Measurements from ENCODE around the gene PKNOX2.
A peak's percentile ranks its signal among the peaks of the same experiment; 100 is the strongest.

PKNOX2 gene

GRCh38 chr11:125364121-125364826 is 199.7 kb downstream of the PKNOX2 start:
- Histone ChIP-seq H3K9me3 (replicated peaks; ENCODE audit: low read length) (no peaks in the 10 kb centered on the region), H3K4me1 (ENCODE audit: control insufficient read depth, insufficient read depth, low read length) (peaks cover 25% of the 10 kb centered on the region), H3K4me3 (ENCODE audit: low read length) (no peak overlapping the region), H3K36me3 (ENCODE audit: insufficient read depth, low read length) (no peaks in the 10 kb centered on the region), H3K27me3 (ENCODE audit: control insufficient read depth, insufficient read depth, low read length) (no peaks in the 10 kb centered on the region), H3K4me2 (ENCODE audit: low read length) (peak overlapping the region; percentile 57), H3K9ac (ENCODE audit: low read depth, low read length) (peak overlapping the region; percentile 39)

GRCh38 chr11:125365196-125365931 is 200.8 kb downstream of the PKNOX2 start:
- Histone ChIP-seq H3K4me3 (ENCODE audit: low read length) (no peak overlapping the region), H3K9ac (ENCODE audit: low read depth, low read length) (no peak overlapping the region), H3K4me1 (ENCODE audit: control insufficient read depth, insufficient read depth, low read length) (peaks cover 25% of the 10 kb centered on the region), H3K4me2 (ENCODE audit: low read length) (no peak overlapping the region), H3K36me3 (ENCODE audit: insufficient read depth, low read length) (peaks cover 3% of the 10 kb centered on the region), H3K9me3 (replicated peaks; ENCODE audit: low read length) (no peaks in the 10 kb centered on the region), H3K27me3 (ENCODE audit: control insufficient read depth, insufficient read depth, low read length) (no peaks in the 10 kb centered on the region)

GRCh38 chr11:125367710-125368109 is 203.2 kb downstream of the PKNOX2 start:
- H3K27me3 ChIP-seq (ENCODE audit: control insufficient read depth, insufficient read depth, low read length), result peaks cover 5% of the 10 kb centered on the region
- no peak overlapping the region for H3K9ac ChIP-seq (ENCODE audit: low read depth, low read length)
- H3K4me3 ChIP-seq (ENCODE audit: low read length), result no peak overlapping the region
- no peaks in the 10 kb centered on the region for H3K9me3 ChIP-seq (replicated peaks; ENCODE audit: low read length)
- H3K4me2 ChIP-seq (ENCODE audit: low read length), result no peak overlapping the region
- peaks cover 3% of the 10 kb centered on the region for H3K36me3 ChIP-seq (ENCODE audit: insufficient read depth, low read length)
- peaks cover 25% of the 10 kb centered on the region for H3K4me1 ChIP-seq (ENCODE audit: control insufficient read depth, insufficient read depth, low read length)

GRCh38 chr11:125368757-125369156 is 204.2 kb downstream of the PKNOX2 start:
- H3K4me3 ChIP-seq (ENCODE audit: low read length), result no peak overlapping the region
- H3K36me3 ChIP-seq (ENCODE audit: insufficient read depth, low read length), result peaks cover 3% of the 10 kb centered on the region
- no peaks in the 10 kb centered on the region for H3K9me3 ChIP-seq (replicated peaks; ENCODE audit: low read length)
- H3K27me3 ChIP-seq (ENCODE audit: control insufficient read depth, insufficient read depth, low read length), result peaks cover 5% of the 10 kb centered on the region
- H3K9ac ChIP-seq (ENCODE audit: low read depth, low read length), result no peak overlapping the region
- H3K4me1 ChIP-seq (ENCODE audit: control insufficient read depth, insufficient read depth, low read length), result peaks cover 26% of the 10 kb centered on the region
- H3K4me2 ChIP-seq (ENCODE audit: low read length), result no peak overlapping the region

GRCh38 chr11:125369808-125370207 is 205.3 kb downstream of the PKNOX2 start:
- H3K9ac ChIP-seq (ENCODE audit: low read depth, low read length), result no peak overlapping the region
- H3K36me3 ChIP-seq (ENCODE audit: insufficient read depth, low read length), result peaks cover 3% of the 10 kb centered on the region
- no peak overlapping the region for H3K4me3 ChIP-seq (ENCODE audit: low read length)
- no peak overlapping the region for H3K4me2 ChIP-seq (ENCODE audit: low read length)
- H3K9me3 ChIP-seq (replicated peaks; ENCODE audit: low read length), result no peaks in the 10 kb centered on the region
- H3K4me1 ChIP-seq (ENCODE audit: control insufficient read depth, insufficient read depth, low read length), result peaks cover 24% of the 10 kb centered on the region
- H3K27me3 ChIP-seq (ENCODE audit: control insufficient read depth, insufficient read depth, low read length), result peaks cover 5% of the 10 kb centered on the region

GRCh38 chr11:125370561-125371389 is 206.2 kb downstream of the PKNOX2 start:
- no peak overlapping the region for H3K9ac ChIP-seq (ENCODE audit: low read depth, low read length)
- H3K27me3 ChIP-seq (ENCODE audit: control insufficient read depth, insufficient read depth, low read length), result peaks cover 5% of the 10 kb centered on the region
- no peak overlapping the region for H3K4me3 ChIP-seq (ENCODE audit: low read length)

GRCh38 chr11:125371431-125371935 is 206.9 kb downstream of the PKNOX2 start:
- Histone ChIP-seq H3K27me3 (ENCODE audit: control insufficient read depth, insufficient read depth, low read length) (peaks cover 5% of the 10 kb centered on the region), H3K4me3 (ENCODE audit: low read length) (no peak overlapping the region), H3K4me2 (ENCODE audit: low read length) (no peak overlapping the region), H3K9me3 (replicated peaks; ENCODE audit: low read length) (no peaks in the 10 kb centered on the region), H3K4me1 (ENCODE audit: control insufficient read depth, insufficient read depth, low read length) (peaks cover 24% of the 10 kb centered on the region), H3K9ac (ENCODE audit: low read depth, low read length) (no peak overlapping the region), H3K36me3 (ENCODE audit: insufficient read depth, low read length) (peaks cover 3% of the 10 kb centered on the region)

More at GRCh38 chr11:125370561-125371389, 206.2 kb downstream of the PKNOX2 start:
- H3K4me2 ChIP-seq (ENCODE audit: low read length), result no peak overlapping the region
- H3K36me3 ChIP-seq (ENCODE audit: insufficient read depth, low read length), result peaks cover 3% of the 10 kb centered on the region
- H3K9me3 ChIP-seq (replicated peaks; ENCODE audit: low read length), result no peaks in the 10 kb centered on the region
- peaks cover 20% of the 10 kb centered on the region for H3K4me1 ChIP-seq (ENCODE audit: control insufficient read depth, insufficient read depth, low read length)

GRCh38 chr11:125372088-125372487 is 207.5 kb downstream of the PKNOX2 start:
- Histone ChIP-seq H3K4me1 (ENCODE audit: control insufficient read depth, insufficient read depth, low read length) (peaks cover 30% of the 10 kb centered on the region), H3K4me3 (ENCODE audit: low read length) (no peak overlapping the region), H3K9me3 (replicated peaks; ENCODE audit: low read length) (no peaks in the 10 kb centered on the region), H3K36me3 (ENCODE audit: insufficient read depth, low read length) (peaks cover 3% of the 10 kb centered on the region), H3K4me2 (ENCODE audit: low read length) (no peak overlapping the region), H3K9ac (ENCODE audit: low read depth, low read length) (no peak overlapping the region), H3K27me3 (ENCODE audit: control insufficient read depth, insufficient read depth, low read length) (peaks cover 5% of the 10 kb centered on the region)

- Histone ChIP-seq H3K27me3 (ENCODE audit: control insufficient read depth, insufficient read depth, low read length) (peaks cover 5% of the 10 kb centered on the region), H3K36me3 (ENCODE audit: insufficient read depth, low read length) (peaks cover 3% of the 10 kb centered on the region), H3K9ac (ENCODE audit: low read depth, low read length) (no peak overlapping the region), H3K4me2 (ENCODE audit: low read length) (no peak overlapping the region), H3K4me1 (ENCODE audit: control insufficient read depth, insufficient read depth, low read length) (peaks cover 34% of the 10 kb centered on the region), H3K9me3 (replicated peaks; ENCODE audit: low read length) (no peaks in the 10 kb centered on the region), H3K4me3 (ENCODE audit: low read length) (no peak overlapping the region)
Observed at GRCh38 chr11:125372911-125373310, 208.4 kb downstream of the PKNOX2 start.

GRCh38 chr11:125373426-125374391 is 209.2 kb downstream of the PKNOX2 start:
- Histone ChIP-seq H3K9me3 (replicated peaks; ENCODE audit: low read length) (no peaks in the 10 kb centered on the region), H3K4me1 (ENCODE audit: control insufficient read depth, insufficient read depth, low read length) (peaks cover 34% of the 10 kb centered on the region), H3K27me3 (ENCODE audit: control insufficient read depth, insufficient read depth, low read length) (peaks cover 5% of the 10 kb centered on the region), H3K36me3 (ENCODE audit: insufficient read depth, low read length) (peaks cover 3% of the 10 kb centered on the region), H3K4me3 (ENCODE audit: low read length) (no peak overlapping the region), H3K4me2 (ENCODE audit: low read length) (peak overlapping the region; percentile 5), H3K9ac (ENCODE audit: low read depth, low read length) (peak overlapping the region; percentile 49)

Data from skeletal muscle satellite cell (primary cell).